HEK293 (cell line): ENCODE data around the gene CALML4.
A peak's percentile ranks its signal among the peaks of the same experiment; 100 is the strongest.
"Not testable (repeated sequence)": the region's sequence is repeated elsewhere in the genome, so short reads cannot be mapped to it uniquely, and the experiment has no call there.

ENCODE experiments used
- CTCF ChIA-PET: fragments of 350-600 bp; formaldehyde crosslinking; extraction: SDS; loops from one replicate; lab custom pipeline; 2021; ENCODE audit warnings: antibody characterized with exemption; lab: Yijun Ruan, JAX
- POLR2A ChIA-PET: fragments of 300-600 bp; formaldehyde crosslinking; extraction: SDS; loops from one replicate; lab custom pipeline; 2020; ENCODE audit warnings: antibody characterized with exemption, inconsistent platforms; lab: Yijun Ruan, JAX
- H3K27ac ChIP-seq: fragments of 200-500 bp; sonication (Bioruptor generic); 2 replicates; pipeline ENCODE4 v1.5.1; 2014; ENCODE audit warnings: low read depth, low read length, control low read depth, inconsistent platforms; ENCODE audit errors: extremely low read depth
- H3K36me3 ChIP-seq, 2 experiments: fragments of 200-500 bp in 1 of 2; sonication (Bioruptor generic) in 1 of 2; 1 replicate in 1 of 2; 2 replicates in 1 of 2; pipeline ENCODE4 v1.5.1; 2014 to 2017; ENCODE audit warnings: inconsistent platforms in 2 of 2, low read length in 2 of 2; ENCODE audit not compliant: control insufficient read depth in 2 of 2, insufficient read depth in 1 of 2
- H3K4me1 ChIP-seq: fragments of 200-500 bp; sonication (Bioruptor generic); 2 replicates; pipeline ENCODE4 v1.5.1; 2014; ENCODE audit warnings: mild to moderate bottlenecking, low read length, inconsistent platforms; ENCODE audit not compliant: control insufficient read depth, insufficient read depth
- H3K4me3 ChIP-seq: 2 replicates; pipeline ENCODE4 v1.5.1; 2011; ENCODE audit warnings: low read depth, mild to moderate bottlenecking, control low read depth, low read length, moderate library complexity
- H3K9me3 ChIP-seq: fragments of 200-500 bp; sonication (Bioruptor generic); 2 replicates; pipeline ENCODE4 v1.5.1; 2014; ENCODE audit warnings: low read depth, low read length, inconsistent platforms; ENCODE audit not compliant: control insufficient read depth, insufficient read depth
- PRDM4 ChIP-seq: fragments of 450-650 bp; formaldehyde crosslinking; IDR thresholded peaks from 2 replicates; pipeline ENCODE4 v1.5.1; 2017; ENCODE audit warnings: missing biosample characterization, missing genetic modification characterization
- PRDM6 ChIP-seq: fragments of 450-650 bp; formaldehyde crosslinking; IDR thresholded peaks from 2 replicates; pipeline ENCODE4 v1.5.1; 2017; ENCODE audit warnings: missing biosample characterization, missing genetic modification characterization
- ZBTB6 ChIP-seq: fragments of 450-650 bp; formaldehyde crosslinking; IDR thresholded peaks from 2 replicates; pipeline ENCODE4 v1.5.1; 2017; ENCODE audit warnings: missing biosample characterization, missing genetic modification characterization
- ZNF146 ChIP-seq: fragments of 450-650 bp; formaldehyde crosslinking; IDR thresholded peaks from 2 replicates; pipeline ENCODE4 v1.5.1; 2016; ENCODE audit warnings: missing biosample characterization, missing genetic modification characterization
- ZNF239 ChIP-seq: fragments of 450-650 bp; formaldehyde crosslinking; IDR thresholded peaks from 2 replicates; pipeline ENCODE4 v1.5.1; 2016; ENCODE audit warnings: missing biosample characterization, missing genetic modification characterization
- ZNF248 ChIP-seq: fragments of 450-650 bp; formaldehyde crosslinking; IDR thresholded peaks from 2 replicates; pipeline ENCODE4 v1.5.1; 2017; ENCODE audit warnings: missing biosample characterization, missing genetic modification characterization
- ZNF426 ChIP-seq: fragments of 450-650 bp; formaldehyde crosslinking; IDR thresholded peaks from 2 replicates; pipeline ENCODE4 v1.5.1; 2017; ENCODE audit warnings: missing biosample characterization, missing genetic modification characterization, mild to moderate bottlenecking, inconsistent platforms, moderate library complexity
- ZNF571 ChIP-seq: fragments of 450-650 bp; formaldehyde crosslinking; IDR thresholded peaks from 2 replicates; pipeline ENCODE4 v1.5.0; 2017; ENCODE audit warnings: missing biosample characterization, missing genetic modification characterization
- ZNF664 ChIP-seq: fragments of 450-650 bp; formaldehyde crosslinking; IDR thresholded peaks from 2 replicates; pipeline ENCODE4 v1.5.1; 2016; ENCODE audit warnings: missing biosample characterization, missing genetic modification characterization
- TF ChIP-seq, protein P1 (sequence below): fragments of 450-650 bp; formaldehyde crosslinking; IDR thresholded peaks from 2 replicates; pipeline ENCODE4 v1.5.1; 2017; ENCODE audit warnings: missing biosample characterization, missing genetic modification characterization
- TF ChIP-seq, protein P2 (sequence below): fragments of 450-650 bp; formaldehyde crosslinking; IDR thresholded peaks from 2 replicates; pipeline ENCODE4 v1.5.1; 2016; ENCODE audit warnings: missing biosample characterization, missing genetic modification characterization, borderline replicate concordance

CALML4 gene

DNA sequence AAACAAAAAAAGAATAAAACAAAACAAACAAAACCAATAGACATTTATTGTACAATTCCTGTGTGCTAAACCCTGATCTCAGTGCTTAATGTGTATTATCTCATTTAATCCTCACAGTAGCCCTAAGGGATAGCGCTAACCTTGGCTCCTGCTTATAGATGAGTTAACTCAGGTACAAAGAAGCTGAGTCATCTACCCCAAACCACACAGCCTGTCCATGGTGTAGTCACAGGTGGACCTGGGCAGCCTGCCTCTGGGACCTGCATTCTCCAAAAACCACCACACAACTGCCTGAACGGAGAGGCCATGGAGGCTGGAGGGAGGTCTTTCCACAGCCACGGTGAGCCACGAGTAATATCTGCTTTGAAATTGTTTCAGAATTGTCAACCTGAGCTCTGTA, 29.9 kb upstream of the CALML4 start:
- H3K27ac ChIP-seq, result no peak overlapping the region
- CTCF ChIA-PET, result interaction anchor here (0.6 to 1.3 kb wide), 2 partner anchors 18 to 536 kb away, joined by 4 to 7 read pairs; no protein-coding TSS in a partner anchor
- no peak overlapping the region for H3K4me3 ChIP-seq
- H3K36me3 ChIP-seq, result no peaks in the 10 kb centered on the region
- H3K4me1 ChIP-seq, result peaks cover 3% of the 10 kb centered on the region; the same call in 1 of the 2 replicates
- no peaks in the 10 kb centered on the region for H3K9me3 ChIP-seq
- POLR2A ChIA-PET, result interaction anchor here (0.8 kb wide), 1 partner anchor 9 kb away, joined by 6 read pairs; no protein-coding TSS in a partner anchor
- TF ChIP-seq ZNF664 (tag by site-specific recombination), result peak; percentile 95
- no peak for TF ChIP-seq PRDM6 (tag by site-specific recombination)
- TF ChIP-seq, all 188 proteins: peak for 1

DNA sequence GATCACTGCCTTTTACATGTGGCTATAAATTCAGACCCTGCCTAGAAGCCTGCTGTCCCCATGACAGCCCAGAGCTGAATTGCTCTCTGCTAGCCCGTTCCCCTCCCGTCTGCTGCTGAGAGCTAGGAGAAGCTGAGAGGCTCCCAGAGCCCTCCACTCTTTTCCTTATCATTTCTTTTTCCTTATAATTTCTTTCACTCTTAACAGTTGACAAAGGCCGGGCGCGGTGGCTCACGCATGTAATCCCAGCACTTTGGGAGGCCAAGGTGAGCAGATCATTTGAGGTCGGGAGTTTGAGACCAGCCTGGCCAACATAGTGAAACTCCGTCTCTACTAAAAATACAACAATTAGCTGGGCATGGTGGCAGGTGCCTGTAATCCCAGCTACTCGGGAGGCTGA, 29.4 kb upstream of the CALML4 start:
- H3K36me3 ChIP-seq, H3K27ac ChIP-seq, H3K4me1 ChIP-seq, H3K9me3 ChIP-seq, H3K4me3 ChIP-seq, POLR2A ChIA-PET: not testable (repeated sequence)
- CTCF ChIA-PET, result interaction anchor here (0.5 to 1.3 kb wide), 2 partner anchors 15 to 18 kb away, joined by 3 to 7 read pairs; no protein-coding TSS in a partner anchor

DNA sequence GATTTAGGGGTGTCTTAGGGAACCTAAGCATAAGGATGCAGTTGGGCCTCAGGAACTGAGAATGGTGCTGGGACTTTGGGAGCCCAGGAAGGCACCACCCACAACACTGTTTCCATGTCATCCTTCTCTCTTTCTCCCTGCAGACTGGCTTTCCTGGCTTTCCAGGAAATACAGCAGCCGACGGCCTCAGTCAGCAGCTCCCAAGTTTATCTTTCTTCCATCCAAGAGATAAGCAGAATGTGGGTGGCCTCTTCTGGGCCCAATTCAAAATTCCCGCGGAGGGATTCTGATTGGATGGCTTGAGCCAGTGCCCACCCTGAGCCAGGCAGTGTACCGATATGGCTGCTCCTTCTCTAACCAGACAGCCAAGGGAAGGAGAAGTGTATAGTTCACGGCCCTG, 28.9 kb upstream of the CALML4 start:
- ChIA-PET CTCF (interaction anchor here (0.5 kb wide), 2 partner anchors 15 to 53 kb away, joined by 3 read pairs; no protein-coding TSS in a partner anchor), POLR2A (no interaction called here)
- H3K27ac ChIP-seq, result no peak overlapping the region
- no peak overlapping the region for H3K4me3 ChIP-seq
- H3K4me1 ChIP-seq, result peaks cover 4% of the 10 kb centered on the region; the same call in 1 of the 2 replicates
- H3K9me3 ChIP-seq, result no peaks in the 10 kb centered on the region
- TF ChIP-seq, protein P1, sequence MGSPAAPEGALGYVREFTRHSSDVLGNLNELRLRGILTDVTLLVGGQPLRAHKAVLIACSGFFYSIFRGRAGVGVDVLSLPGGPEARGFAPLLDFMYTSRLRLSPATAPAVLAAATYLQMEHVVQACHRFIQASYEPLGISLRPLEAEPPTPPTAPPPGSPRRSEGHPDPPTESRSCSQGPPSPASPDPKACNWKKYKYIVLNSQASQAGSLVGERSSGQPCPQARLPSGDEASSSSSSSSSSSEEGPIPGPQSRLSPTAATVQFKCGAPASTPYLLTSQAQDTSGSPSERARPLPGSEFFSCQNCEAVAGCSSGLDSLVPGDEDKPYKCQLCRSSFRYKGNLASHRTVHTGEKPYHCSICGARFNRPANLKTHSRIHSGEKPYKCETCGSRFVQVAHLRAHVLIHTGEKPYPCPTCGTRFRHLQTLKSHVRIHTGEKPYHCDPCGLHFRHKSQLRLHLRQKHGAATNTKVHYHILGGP (tag by site-specific recombination), result peak; percentile 49; the same call in 1 of the 2 replicates
- TF ChIP-seq ZNF146 (tag by site-specific recombination), result no peak
- no peak for TF ChIP-seq ZNF571 (tag by site-specific recombination)
- TF ChIP-seq ZNF248, result no peak
- H3K36me3 ChIP-seq, result no peaks in the 10 kb centered on the region

DNA sequence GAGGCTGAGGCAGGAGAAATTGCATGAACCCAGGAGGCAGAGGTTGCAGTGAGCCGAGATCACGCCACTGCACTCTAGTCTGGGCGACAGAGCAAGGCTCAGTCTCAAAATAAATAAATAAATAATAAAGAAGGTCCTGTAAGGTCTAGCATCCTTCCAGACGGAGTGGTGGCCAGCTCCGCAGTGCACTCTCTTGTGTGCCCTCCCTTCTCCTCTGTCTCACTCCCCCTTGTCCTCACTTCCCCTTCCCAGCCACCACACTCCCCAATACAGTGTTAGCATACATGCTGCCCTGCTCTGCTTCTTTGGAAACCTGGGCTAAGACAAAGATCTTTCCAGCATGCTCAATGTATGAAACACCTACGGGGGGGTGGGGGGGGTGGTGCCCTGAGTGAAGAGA, 27.8 kb upstream of the CALML4 start:
- Histone ChIP-seq H3K9me3 (no peaks in the 10 kb centered on the region), H3K36me3 (no peaks in the 10 kb centered on the region), H3K27ac (no peak overlapping the region), H3K4me1 (peaks cover 4% of the 10 kb centered on the region; the same call in 1 of the 2 replicates), H3K4me3 (no peak overlapping the region)
- ChIA-PET POLR2A (interaction anchor here (1.0 kb wide), 1 partner anchor 45 kb away, joined by 3 read pairs; the partner anchor contains the start of gene FEM1B), CTCF (interaction anchor here (1.3 kb wide), 1 partner anchor 20 kb away, joined by 4 read pairs; no protein-coding TSS in a partner anchor)
- TF ChIP-seq, protein P2, sequence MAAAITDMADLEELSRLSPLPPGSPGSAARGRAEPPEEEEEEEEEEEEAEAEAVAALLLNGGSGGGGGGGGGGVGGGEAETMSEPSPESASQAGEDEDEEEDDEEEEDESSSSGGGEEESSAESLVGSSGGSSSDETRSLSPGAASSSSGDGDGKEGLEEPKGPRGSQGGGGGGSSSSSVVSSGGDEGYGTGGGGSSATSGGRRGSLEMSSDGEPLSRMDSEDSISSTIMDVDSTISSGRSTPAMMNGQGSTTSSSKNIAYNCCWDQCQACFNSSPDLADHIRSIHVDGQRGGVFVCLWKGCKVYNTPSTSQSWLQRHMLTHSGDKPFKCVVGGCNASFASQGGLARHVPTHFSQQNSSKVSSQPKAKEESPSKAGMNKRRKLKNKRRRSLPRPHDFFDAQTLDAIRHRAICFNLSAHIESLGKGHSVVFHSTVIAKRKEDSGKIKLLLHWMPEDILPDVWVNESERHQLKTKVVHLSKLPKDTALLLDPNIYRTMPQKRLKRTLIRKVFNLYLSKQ (tag by site-specific recombination), result no peak
- TF ChIP-seq PRDM4 (tag by site-specific recombination), result no peak
- TF ChIP-seq ZBTB6 (tag by site-specific recombination), result no peak
- TF ChIP-seq ZNF239 (tag by site-specific recombination), result no peak
- TF ChIP-seq ZNF426, result no peak
- TF ChIP-seq, all 188 proteins: peak for 0
